HepG2 (cell line): ENCODE measurements around the gene TXN2. TPM values are rescaled to one million over a fixed set of nuclear protein-coding genes. Genes with fewer than 3 reads are reported as not detected.

Experiments
- AFF4 ChIP-seq: sonication (generic); formaldehyde crosslinking; IDR thresholded peaks from 2 replicates; pipeline ENCODE4 v1.4.0; 2020; ENCODE audit warnings: missing genetic modification reagents
- ARID4A ChIP-seq: sonication (generic); formaldehyde crosslinking; IDR thresholded peaks from 2 replicates; pipeline ENCODE4 v1.5.0; 2020; ENCODE audit warnings: mild to moderate bottlenecking, missing genetic modification reagents, borderline replicate concordance
- CHCHD3 ChIP-seq: sonication (generic); formaldehyde crosslinking; IDR thresholded peaks from 2 replicates; pipeline ENCODE4 v1.8.0; 2022; ENCODE audit warnings: mild to moderate bottlenecking, missing genetic modification reagents, moderate library complexity
- FOXK2 ChIP-seq: fragments of 450-650 bp; IDR thresholded peaks from 2 replicates; pipeline ENCODE4 v1.6.1; 2016
- HOXA9 ChIP-seq: sonication (generic); formaldehyde crosslinking; IDR thresholded peaks from 2 replicates; pipeline ENCODE4 v1.8.1; 2022; ENCODE audit warnings: missing genetic modification reagents, mild to moderate bottlenecking, moderate library complexity, borderline replicate concordance
- MLXIP ChIP-seq: sonication (generic); formaldehyde crosslinking; IDR thresholded peaks from 2 replicates; pipeline ENCODE4 v1.9.0; 2021; ENCODE audit warnings: missing genetic modification reagents, borderline replicate concordance
- MTA1 ChIP-seq: sonication (generic); formaldehyde crosslinking; IDR thresholded peaks from 2 replicates; pipeline ENCODE4 v1.4.0; 2020; ENCODE audit warnings: missing genetic modification reagents, mild to moderate bottlenecking, borderline replicate concordance
- NFKB2 ChIP-seq: sonication (generic); formaldehyde crosslinking; IDR thresholded peaks from 2 replicates; pipeline ENCODE4 v1.4.0; 2020; ENCODE audit warnings: missing genetic modification reagents, borderline replicate concordance
- PITX1 ChIP-seq: sonication (generic); formaldehyde crosslinking; IDR thresholded peaks from 2 replicates; pipeline ENCODE4 v1.5.1; 2020; ENCODE audit warnings: mild to moderate bottlenecking, missing genetic modification reagents
- POLR2A ChIP-seq, 2 experiments: IDR thresholded peaks; 2 replicates each; pipeline ENCODE4 v1.6.1; 2011; ENCODE audit warnings: low read depth in 2 of 2, low read length in 2 of 2, mild to moderate bottlenecking in 1 of 2, moderate library complexity in 1 of 2; ENCODE audit not compliant: insufficient read depth in 1 of 2
- SRY ChIP-seq: sonication (generic); formaldehyde crosslinking; IDR thresholded peaks from 2 replicates; pipeline ENCODE4 v1.8.0; 2022; ENCODE audit warnings: mild to moderate bottlenecking, missing genetic modification reagents
- ZBTB25 ChIP-seq: IDR thresholded peaks from 2 replicates; pipeline ENCODE4 v1.6.1; 2018; ENCODE audit warnings: missing genetic modification reagents
- ZNF3 ChIP-seq: IDR thresholded peaks from 2 replicates; pipeline ENCODE4 v1.7.0; 2017; ENCODE audit warnings: inconsistent platforms
- ZNF30 ChIP-seq: sonication (generic); formaldehyde crosslinking; IDR thresholded peaks from 2 replicates; pipeline ENCODE4 v1.5.0; 2020; ENCODE audit warnings: mild to moderate bottlenecking, missing genetic modification reagents
- ZNF550 ChIP-seq: sonication (generic); formaldehyde crosslinking; IDR thresholded peaks from 2 replicates; pipeline ENCODE4 v1.4.0; 2020; ENCODE audit warnings: mild to moderate bottlenecking, missing genetic modification reagents, borderline replicate concordance
- ZNF777 ChIP-seq: sonication (generic); formaldehyde crosslinking; IDR thresholded peaks from 2 replicates; pipeline ENCODE4 v1.4.0; 2020; ENCODE audit warnings: missing genetic modification reagents
- ZSCAN31 ChIP-seq: sonication (generic); formaldehyde crosslinking; IDR thresholded peaks from 2 replicates; pipeline ENCODE4 v1.5.0; 2020; ENCODE audit warnings: low read depth, mild to moderate bottlenecking, missing genetic modification reagents
- polyA plus RNA-seq, 8 experiments: library from polyadenylated mRNA; depleted of rRNA in 3 of 8; stranded (reverse) in 7 of 8; unstranded in 1 of 8; fragments of >200 nt; fragmentation: Illumina TruSeq in 4 of 8; extraction: Trizol in 4 of 8; gene quantifications; 2 replicates each; pipeline versions ENCODE4 v1.2.1 to v1.2.3, GENCODE V29; 2011 to 2016; ENCODE audit warnings: low read depth in 4 of 8, missing spikeins in 1 of 8, mixed read lengths in 1 of 8; ENCODE audit not compliant: insufficient read depth in 1 of 8
- total RNA-seq, 5 experiments: library from RNA; depleted of rRNA; stranded (reverse); fragments of >200 nt; fragmentation: Illumina TruSeq; extraction: Trizol; gene quantifications; 2 replicates each; pipeline ENCODE4 v1.2.3, GENCODE V29; 2016; ENCODE audit warnings: low read depth in 1 of 5

The TXN2 gene
- total and polyA plus RNA-seq, 2 of the 13 experiments (the other 11 are each of a cell fraction or from before 2014, with no cell fraction given): 41.4 to 109 TPM

- peak; percentile 65; the same call in 1 of the 2 replicates for TF ChIP-seq MLXIP (CRISPR knock-in tag)
- peak; percentile 23; the same call in 1 of the 2 replicates for TF ChIP-seq MTA1 (CRISPR knock-in tag)
- TF ChIP-seq ZBTB25 (CRISPR knock-in tag): 0 out of 2 replicates have a peak, but pooled peaks have one; percentile 16
- no peak for TF ChIP-seq ZNF3
- TF ChIP-seq ZNF30: peak; percentile 93
- TF ChIP-seq CHCHD3: peak; percentile 97
- no peak for TF ChIP-seq FOXK2
- TF ChIP-seq PITX1 (CRISPR knock-in tag): peak; percentile 44; the same call in 1 of the 2 replicates
- TF ChIP-seq POLR2A (IDR thresholded peaks at IDR 0.05; ENCODE audit: insufficient read depth in 1 of 2, low read depth in 2 of 2, low read length in 2 of 2): peak; percentile 65 to 84
- TF ChIP-seq HOXA9 (CRISPR knock-in tag): peak; percentile 96
- no peak for TF ChIP-seq ZNF550 (CRISPR knock-in tag)
- TF ChIP-seq SRY: peak; percentile 94; the same call in 1 of the 2 replicates
- peak; percentile 90 for TF ChIP-seq ARID4A (CRISPR knock-in tag)
- peak; percentile 98 for TF ChIP-seq ZSCAN31 (CRISPR knock-in tag)
- TF ChIP-seq AFF4: no peak; the same call in 1 of the 2 replicates
- peak; percentile 99 for TF ChIP-seq NFKB2
- TF ChIP-seq ZNF777 (CRISPR knock-in tag): peak; percentile 65
Measured at GRCh38 chr22:36506637-36507517, 25.4 kb upstream of the TXN2 start, which contains the start of gene FOXRED2 (continued).
